Memory B cell (primary cell): ENCODE measurements around the gene C17orf50.

Experiments
- ATAC-seq: fragments of 150-1000 bp; cut with Tn5 transposase; 2 replicates; pipeline ENCODE4 v1.10.0; 2021; ENCODE audit warnings: low read depth, mild to moderate bottlenecking, moderate library complexity
- DNase-seq, 2 donors: peaks; one replicate each; pipeline ENCODE4 v3.0.0; 2022; ENCODE audit warnings: low spot score in 2 of 2
- H3K27ac Mint-ChIP-seq: one replicate; pipeline ENCODE4 v1.8.0; 2022; ENCODE audit warnings: mild to moderate bottlenecking, moderate library complexity, mixed read lengths
- H3K27me3 Mint-ChIP-seq: one replicate; pipeline ENCODE4 v1.8.0; 2022; ENCODE audit warnings: mixed read lengths
- H3K36me3 Mint-ChIP-seq: one replicate; pipeline ENCODE4 v1.8.0; 2022; ENCODE audit warnings: mild to moderate bottlenecking, mixed read lengths
- H3K4me1 Mint-ChIP-seq: one replicate; pipeline ENCODE4 v1.8.0; 2022; ENCODE audit warnings: mixed read lengths
- H3K4me3 Mint-ChIP-seq: one replicate; pipeline ENCODE4 v1.8.0; 2022; ENCODE audit warnings: mild to moderate bottlenecking, moderate library complexity, mixed read lengths
- H3K9me3 Mint-ChIP-seq: one replicate; pipeline ENCODE4 v1.8.0; 2022; ENCODE audit warnings: mixed read lengths

C17orf50 gene

GRCh38 chr17:35811759-35812158 lies 51.1 kb downstream of the C17orf50 start:
- no peak for DNase-seq
- H3K4me3 Mint-ChIP-seq: no peak overlapping the region
- H3K27ac Mint-ChIP-seq: no peak overlapping the region
- H3K36me3 Mint-ChIP-seq: peaks cover 4% of the 10 kb centered on the region
- peaks cover 31% of the 10 kb centered on the region for H3K4me1 Mint-ChIP-seq
- H3K9me3 Mint-ChIP-seq: no peaks in the 10 kb centered on the region
- no peak for ATAC-seq
- no peaks in the 10 kb centered on the region for H3K27me3 Mint-ChIP-seq

GRCh38 chr17:35812456-35812855 lies 51.8 kb downstream of the C17orf50 start:
- ATAC-seq (no peak), DNase-seq (no peak)
- Mint-ChIP-seq H3K4me1 (peaks cover 31% of the 10 kb centered on the region), H3K9me3 (no peaks in the 10 kb centered on the region), H3K36me3 (peaks cover 4% of the 10 kb centered on the region), H3K27ac (no peak overlapping the region), H3K27me3 (no peaks in the 10 kb centered on the region), H3K4me3 (no peak overlapping the region)
